ENCODE results near the gene RIMOC1.

The RIMOC1 gene

GRCh38 chr5:41893074-41893851, 10.9 kb upstream of the RIMOC1 start:
- no peak for TF ChIP-seq CTCF (IDR thresholded peaks at IDR 0.05)
- Histone ChIP-seq H3K27ac (no peak overlapping the region), H3K4me3 (ENCODE audit: low read depth, low read length) (no peak overlapping the region), H3K36me3 (ENCODE audit: control insufficient read depth, insufficient read depth, low read length) (no peaks in the 10 kb centered on the region), H3K4me2 (ENCODE audit: low read length) (no peak overlapping the region), H3K79me2 (no peaks in the 10 kb centered on the region), H3K4me1 (no peaks in the 10 kb centered on the region), H3K27me3 (ENCODE audit: control insufficient read depth, insufficient read depth, low read length) (no peaks in the 10 kb centered on the region), H2AFZ (no peak overlapping the region), H3K9me3 (ENCODE audit: control insufficient read depth, low read length) (no peaks in the 10 kb centered on the region), H3K9ac (no peak overlapping the region)

- H2AFZ ChIP-seq, result no peak overlapping the region
- no peaks in the 10 kb centered on the region for H3K9me3 ChIP-seq (ENCODE audit: control insufficient read depth, low read length)
- no peak overlapping the region for H3K4me3 ChIP-seq (ENCODE audit: low read depth, low read length)
- H3K36me3 ChIP-seq (ENCODE audit: control insufficient read depth, insufficient read depth, low read length), result no peaks in the 10 kb centered on the region
- no peaks in the 10 kb centered on the region for H3K27me3 ChIP-seq (ENCODE audit: control insufficient read depth, insufficient read depth, low read length)
- no peak overlapping the region for H3K9ac ChIP-seq
- H3K79me2 ChIP-seq, result no peaks in the 10 kb centered on the region
- H3K27ac ChIP-seq, result no peak overlapping the region
- H3K4me2 ChIP-seq (ENCODE audit: low read length), result no peak overlapping the region
- H3K4me1 ChIP-seq, result no peaks in the 10 kb centered on the region
- no peak for TF ChIP-seq CTCF (IDR thresholded peaks at IDR 0.05)
Observed at GRCh38 chr5:41896230-41896629, 7.9 kb upstream of the RIMOC1 start.

- Histone ChIP-seq H2AFZ (peak overlapping the region; percentile 80), H3K9me3 (ENCODE audit: control insufficient read depth, low read length) (no peaks in the 10 kb centered on the region), H3K9ac (no peak overlapping the region), H3K4me3 (ENCODE audit: low read depth, low read length) (peak overlapping the region; percentile 97), H3K4me2 (ENCODE audit: low read length) (peak overlapping the region; percentile 81), H3K27ac (peak overlapping the region; percentile 75), H3K79me2 (peaks cover 10% of the 10 kb centered on the region), H3K27me3 (ENCODE audit: control insufficient read depth, insufficient read depth, low read length) (no peaks in the 10 kb centered on the region), H3K36me3 (ENCODE audit: control insufficient read depth, insufficient read depth, low read length) (no peaks in the 10 kb centered on the region), H3K4me1 (peaks cover 7% of the 10 kb centered on the region)
- TF ChIP-seq CTCF (IDR thresholded peaks at IDR 0.05), result no peak
Observed at GRCh38 chr5:41903382-41903891, 707 bp upstream of the RIMOC1 start.

- H3K9me3 ChIP-seq (ENCODE audit: control insufficient read depth, low read length), result no peaks in the 10 kb centered on the region
- no peaks in the 10 kb centered on the region for H3K36me3 ChIP-seq (ENCODE audit: control insufficient read depth, insufficient read depth, low read length)
- no peak for TF ChIP-seq CTCF (IDR thresholded peaks at IDR 0.05)
- no peaks in the 10 kb centered on the region for H3K27me3 ChIP-seq (ENCODE audit: control insufficient read depth, insufficient read depth, low read length)
- no peak overlapping the region for H3K4me3 ChIP-seq (ENCODE audit: low read depth, low read length)
- no peak overlapping the region for H3K9ac ChIP-seq
- peaks cover 12% of the 10 kb centered on the region for H3K79me2 ChIP-seq
- no peak overlapping the region for H2AFZ ChIP-seq
- H3K27ac ChIP-seq, result no peak overlapping the region
- H3K4me1 ChIP-seq, result peaks cover 7% of the 10 kb centered on the region
- no peak overlapping the region for H3K4me2 ChIP-seq (ENCODE audit: low read length)
Observed at GRCh38 chr5:41906151-41906550, 2.0 kb downstream of the RIMOC1 start.
